GM19468 (cell line): ENCODE results near the gene MAP3K20.

Experiments used
- ATAC-seq: cut with Tn5 transposase; IDR thresholded peaks from one replicate; pipeline ENCODE4 v1.9.1; 2021; ENCODE audit warnings: mild to moderate bottlenecking, moderate library complexity, moderate number of reproducible peaks; ENCODE audit not compliant: unreplicated experiment; ENCODE audit errors: extremely low read depth

The MAP3K20 gene

DNA sequence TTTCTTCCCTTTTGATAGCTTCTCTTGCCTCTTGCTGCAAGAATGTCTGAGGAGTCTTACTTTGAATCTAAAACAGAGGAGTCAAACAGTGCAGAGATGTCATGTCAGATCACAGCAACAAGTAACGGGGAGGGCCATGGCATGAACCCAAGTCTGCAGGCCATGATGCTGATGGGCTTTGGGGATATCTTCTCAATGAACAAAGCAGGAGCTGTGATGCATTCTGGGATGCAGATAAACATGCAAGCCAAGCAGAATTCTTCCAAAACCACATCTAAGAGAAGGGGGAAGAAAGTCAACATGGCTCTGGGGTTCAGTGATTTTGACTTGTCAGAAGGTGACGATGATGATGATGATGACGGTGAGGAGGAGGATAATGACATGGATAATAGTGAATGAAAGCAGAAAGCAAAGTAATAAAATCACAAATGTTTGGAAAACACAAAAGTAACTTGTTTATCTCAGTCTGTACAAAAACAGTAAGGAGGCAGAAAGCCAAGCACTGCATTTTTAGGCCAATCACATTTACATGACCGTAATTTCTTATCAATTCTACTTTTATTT is 145.6 kb downstream of the MAP3K20 start:
- no peak for ATAC-seq

DNA sequence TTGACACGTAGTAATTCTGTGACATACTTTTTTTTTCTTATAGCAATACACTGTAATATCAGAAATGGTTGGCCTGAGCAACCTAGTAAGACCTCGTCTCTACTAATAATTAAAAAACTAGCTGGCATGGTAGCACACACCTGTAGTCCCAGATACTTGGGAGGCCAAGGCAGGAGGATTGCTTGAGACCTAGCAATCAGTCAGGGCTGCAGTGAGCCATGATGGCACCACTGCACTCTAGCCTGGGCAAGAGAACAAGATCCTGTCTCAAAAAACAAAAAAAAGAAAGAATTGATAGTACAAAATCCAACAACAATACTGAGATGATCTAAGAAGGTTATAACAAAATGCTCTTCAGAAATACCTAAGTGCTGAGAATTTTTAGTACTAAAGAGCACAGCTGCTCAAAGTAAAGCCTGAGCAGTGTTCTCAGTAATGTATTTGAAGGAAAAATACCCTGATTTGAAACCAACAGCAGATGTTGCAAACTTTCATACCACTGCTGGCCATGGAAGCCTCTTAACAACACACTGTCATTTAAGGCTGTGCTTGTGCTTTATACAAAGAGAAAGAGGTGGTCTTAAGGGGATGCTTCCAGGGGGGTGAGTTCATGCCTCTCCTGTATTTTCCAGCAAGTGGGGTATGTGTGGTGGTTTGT is 146.4 kb downstream of the MAP3K20 start:
- ATAC-seq: peak; percentile 67

DNA sequence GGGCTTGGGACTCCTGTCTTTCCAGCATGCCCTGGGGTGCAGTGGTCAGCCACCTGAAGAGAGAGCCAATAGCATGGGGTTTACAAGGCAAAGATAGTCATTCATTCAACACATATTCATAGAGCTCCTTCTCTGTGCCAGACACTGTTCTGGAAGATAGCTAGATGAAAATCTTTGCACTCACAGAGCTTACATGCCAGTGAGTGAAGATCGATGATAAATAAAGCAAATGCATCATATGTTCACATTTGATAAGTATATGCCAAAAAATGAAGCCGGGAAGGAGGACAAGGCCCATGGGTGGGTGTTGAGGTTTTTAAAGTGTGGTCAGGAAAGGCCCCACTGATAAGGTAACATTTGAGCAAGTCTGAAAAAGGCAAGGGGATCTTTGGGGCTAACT is 148.2 kb downstream of the MAP3K20 start:
- ATAC-seq: no peak

DNA sequence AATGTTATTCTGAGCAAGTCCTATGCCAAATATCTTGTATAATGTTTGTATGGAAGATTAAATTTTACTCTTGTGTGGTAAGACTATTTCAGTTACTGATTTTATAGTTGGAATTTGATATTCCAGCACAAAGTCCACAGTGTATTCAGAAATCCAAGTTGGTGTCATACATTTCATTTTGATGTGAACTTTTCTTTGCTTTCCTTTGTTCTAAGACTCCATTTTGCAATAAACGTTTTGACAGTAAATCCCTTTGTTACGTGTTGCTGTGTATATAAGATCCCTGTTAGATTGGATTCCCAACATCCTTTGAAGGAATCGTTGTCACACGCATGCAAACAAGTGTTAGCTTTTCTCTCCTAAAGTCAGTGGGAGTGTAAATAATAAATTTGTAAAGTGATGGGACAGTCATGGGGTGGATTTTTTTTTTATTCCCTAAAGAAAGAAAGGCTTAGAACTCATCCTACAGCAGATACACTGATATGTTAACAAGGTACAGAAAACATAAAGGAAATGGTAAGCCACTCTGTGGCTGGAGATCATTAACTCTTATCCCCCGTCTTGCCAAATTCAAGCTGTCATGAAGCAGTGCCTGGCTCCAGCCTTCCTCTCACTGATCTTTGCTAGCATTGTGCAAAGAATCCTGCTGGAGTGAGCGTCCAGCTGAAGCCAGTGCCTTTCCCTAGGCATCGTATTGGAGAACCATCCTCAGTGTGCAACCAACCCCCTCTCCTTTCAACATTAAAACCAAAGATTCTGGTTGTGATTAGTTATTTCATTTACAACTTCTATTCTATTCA is 151.5 kb downstream of the MAP3K20 start:
- no peak for ATAC-seq

DNA sequence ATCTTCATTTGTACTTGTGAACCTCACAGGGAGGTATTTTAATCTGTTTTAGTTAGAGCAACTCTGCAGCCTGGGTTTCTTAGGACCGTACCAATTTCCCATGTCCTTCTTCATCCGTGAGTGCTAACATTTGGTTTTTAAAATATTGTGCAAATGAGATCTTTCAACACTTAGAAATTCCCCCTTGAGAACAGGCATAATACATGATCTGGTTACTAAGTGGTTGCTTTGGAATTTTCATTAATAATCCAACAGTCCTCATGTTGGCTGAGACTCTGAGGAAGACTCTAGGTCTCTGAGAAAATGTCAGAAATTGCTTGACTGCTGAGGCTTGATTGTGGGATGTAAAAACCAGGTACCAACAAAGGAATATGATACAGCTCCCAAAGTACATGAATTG is 153.4 kb downstream of the MAP3K20 start:
- no peak for ATAC-seq

DNA sequence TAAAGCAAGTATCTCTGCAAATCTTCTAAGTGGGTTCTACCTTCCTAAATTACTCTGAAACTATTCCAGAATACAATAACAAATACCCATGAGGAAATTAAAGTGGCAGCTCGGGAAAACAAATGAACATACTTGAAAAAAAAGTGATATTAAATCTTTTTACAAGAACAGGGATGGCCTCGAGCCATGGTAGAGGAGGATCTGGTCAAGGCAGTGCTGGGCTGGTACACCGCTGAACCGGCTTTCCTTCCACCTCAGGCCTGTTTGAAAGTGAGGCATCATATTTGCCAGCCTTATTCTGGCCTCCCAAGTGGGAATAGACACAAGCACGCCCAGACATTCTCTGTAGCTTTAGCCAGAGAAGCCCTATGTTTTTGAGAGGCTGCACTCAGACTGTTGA is 154.5 kb downstream of the MAP3K20 start:
- ATAC-seq: no peak

DNA sequence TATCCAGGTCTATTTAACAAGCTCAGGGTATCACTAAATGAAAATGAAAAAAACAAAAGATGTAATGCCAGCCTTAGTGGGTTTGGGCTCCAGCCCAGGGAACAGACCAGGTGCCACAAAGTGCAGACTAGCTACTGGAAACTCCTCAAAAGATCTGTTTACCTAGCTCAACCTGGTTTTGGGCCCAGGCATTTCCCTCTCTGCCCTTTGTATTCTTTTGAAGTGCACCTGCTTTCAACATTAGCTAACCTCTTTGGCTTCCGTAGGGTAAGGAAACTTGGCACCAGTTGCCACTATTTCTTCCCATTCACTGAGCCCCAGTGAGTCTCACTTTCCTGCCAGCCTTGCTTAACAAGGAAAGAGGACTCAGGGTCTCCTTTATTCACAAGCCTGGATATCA is 155.4 kb downstream of the MAP3K20 start:
- no peak for ATAC-seq

DNA sequence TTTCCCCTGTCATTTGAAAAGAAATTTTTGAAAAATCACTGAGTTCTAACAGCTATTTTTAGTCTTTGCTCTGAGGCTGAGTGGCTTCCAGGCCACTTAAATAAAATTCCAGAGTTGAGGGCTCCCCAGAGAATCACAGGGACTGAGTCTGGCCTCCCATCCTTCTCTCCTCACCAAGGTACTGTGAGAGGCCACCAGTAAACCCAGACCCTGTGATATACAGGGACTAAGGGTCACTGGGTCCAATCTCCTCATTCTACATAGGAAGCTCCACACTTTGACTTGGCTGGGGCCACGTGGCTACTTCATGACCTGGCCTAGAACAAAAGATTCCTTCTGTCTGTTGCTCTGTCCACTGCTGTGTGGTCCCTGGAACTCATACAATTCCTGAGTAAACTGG is 155.8 kb downstream of the MAP3K20 start:
- no peak for ATAC-seq

DNA sequence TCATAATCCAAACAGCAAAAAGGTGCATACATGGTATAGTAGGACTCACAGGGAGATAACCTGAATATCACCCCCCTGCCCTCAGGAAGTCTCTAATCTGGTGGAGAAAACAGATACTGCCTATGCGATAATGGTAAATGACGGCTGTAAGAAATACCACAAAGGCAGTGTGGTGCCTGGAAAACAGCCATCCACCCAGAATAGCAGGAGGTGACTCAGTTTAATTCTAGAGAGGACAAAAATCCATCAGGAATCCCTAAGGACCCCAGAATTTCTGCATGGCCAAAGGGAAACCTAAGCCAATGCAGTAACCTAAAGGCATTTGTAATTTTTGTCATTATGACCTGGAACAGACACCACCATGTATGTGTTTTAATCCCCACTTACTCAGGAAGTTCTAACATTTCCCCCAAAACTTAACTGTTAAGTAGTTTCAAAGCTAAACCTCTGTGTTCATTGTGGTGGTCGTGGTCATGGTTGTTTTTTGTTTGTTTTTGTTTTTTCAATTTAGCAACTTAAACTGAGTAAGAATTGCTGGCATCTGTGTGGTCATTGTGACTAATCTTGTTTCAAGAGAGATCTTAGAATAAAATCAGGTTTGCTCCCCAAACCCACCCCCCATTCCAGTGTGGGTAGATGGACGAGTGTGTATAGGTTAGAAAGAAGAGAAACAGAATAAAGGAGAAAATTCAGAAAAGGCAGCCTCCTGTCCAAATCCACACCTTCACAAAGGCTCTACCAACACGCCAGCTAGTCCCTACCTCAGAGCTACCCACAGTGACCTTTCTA is 157.5 kb downstream of the MAP3K20 start:
- ATAC-seq: no peak

DNA sequence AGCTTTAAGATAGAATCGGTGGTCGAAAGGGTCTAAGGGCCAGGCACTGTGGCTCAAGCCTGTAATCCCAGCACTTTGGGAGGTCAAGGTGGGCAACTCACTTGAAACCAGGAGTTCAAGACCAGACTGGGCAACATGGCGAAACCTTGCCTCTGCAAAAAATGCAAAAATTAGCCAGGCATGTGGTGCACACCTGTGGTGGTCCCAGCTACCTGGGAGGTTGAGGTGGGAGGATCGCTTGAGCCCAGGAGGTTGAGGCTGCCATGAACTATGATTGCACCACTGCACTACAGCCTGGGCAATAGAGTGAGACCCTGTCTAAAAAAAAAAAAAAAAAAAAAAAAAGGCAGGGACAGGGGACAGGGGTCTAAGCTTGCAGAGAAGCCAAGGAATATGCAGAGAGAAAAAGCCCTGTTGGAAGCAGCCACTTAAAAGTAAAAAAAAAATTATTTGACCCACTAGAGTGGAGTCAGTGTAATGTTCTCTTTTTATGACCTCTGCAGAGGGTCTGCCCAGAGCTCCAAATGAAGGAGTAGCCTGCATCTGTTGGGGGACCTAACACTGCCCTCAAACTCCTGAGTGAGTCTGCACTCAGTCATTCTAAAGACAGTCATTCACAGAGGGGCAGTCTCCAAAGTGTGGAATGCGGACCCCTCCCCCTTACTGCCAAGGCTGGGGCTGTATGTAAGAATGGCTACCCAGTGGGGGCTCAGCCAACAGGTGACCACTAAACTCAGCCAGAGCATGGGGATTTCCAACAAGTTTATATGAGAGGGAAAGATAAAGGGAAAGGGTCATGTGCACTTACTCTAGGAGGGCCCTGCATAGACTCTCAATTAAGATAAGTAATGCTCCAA is 160.5 kb downstream of the MAP3K20 start:
- ATAC-seq: no peak

DNA sequence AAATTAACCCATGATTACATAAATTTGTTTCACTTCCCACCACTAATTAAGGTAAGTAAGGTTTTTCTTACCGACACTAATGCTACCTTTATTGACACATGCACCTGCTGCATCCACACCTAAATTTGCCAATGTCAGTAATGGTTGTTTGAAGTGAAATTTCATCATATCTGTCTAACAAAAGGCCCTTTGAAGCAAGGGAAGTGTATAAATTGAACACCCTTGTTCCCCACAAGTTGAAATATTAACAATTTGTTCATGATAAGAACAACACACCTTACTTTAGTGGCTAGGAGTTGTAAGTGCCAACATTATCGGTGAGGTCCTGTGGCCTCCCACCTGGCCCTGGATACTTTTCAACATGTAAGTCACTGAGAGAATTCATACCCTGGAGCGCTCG is 162.7 kb downstream of the MAP3K20 start:
- no peak for ATAC-seq

DNA sequence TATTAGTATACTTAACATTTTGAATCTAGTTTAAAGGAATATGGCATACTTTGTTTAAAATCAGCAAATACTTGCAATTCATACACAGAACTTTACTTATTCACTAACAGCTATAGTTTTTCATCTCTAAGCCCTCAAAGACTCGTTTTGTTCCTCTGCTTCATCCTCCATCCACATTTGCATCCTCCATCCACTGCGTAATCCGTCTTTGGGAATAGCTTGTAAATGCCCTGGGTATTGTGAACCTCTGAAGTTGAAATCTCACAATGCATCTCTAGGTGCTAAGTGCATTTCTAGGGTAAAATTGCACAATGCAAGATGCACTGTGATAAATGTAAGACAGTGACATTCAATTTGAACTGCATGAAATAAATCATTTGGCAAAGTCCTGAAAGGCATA is 163.2 kb downstream of the MAP3K20 start:
- no peak for ATAC-seq

DNA sequence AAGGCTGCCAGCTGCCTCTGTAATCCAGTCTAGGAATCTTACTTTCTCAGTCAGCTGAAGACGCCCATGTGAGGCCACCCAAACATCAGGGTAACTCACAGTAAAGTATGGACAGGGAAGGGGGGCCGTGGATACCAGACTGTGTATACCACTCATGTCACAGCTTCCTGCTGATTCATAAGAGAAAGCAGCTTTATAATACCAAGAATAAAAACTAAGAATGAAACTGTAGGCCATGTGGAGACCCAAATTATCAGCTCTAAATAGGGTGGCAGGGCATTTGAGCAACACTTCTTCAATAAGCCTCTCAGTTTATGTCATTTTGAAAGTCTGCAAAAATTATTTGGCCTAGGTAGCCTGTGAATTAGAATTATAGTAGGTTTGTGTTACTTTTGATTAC is 164.0 kb downstream of the MAP3K20 start:
- ATAC-seq: peak; percentile 74

DNA sequence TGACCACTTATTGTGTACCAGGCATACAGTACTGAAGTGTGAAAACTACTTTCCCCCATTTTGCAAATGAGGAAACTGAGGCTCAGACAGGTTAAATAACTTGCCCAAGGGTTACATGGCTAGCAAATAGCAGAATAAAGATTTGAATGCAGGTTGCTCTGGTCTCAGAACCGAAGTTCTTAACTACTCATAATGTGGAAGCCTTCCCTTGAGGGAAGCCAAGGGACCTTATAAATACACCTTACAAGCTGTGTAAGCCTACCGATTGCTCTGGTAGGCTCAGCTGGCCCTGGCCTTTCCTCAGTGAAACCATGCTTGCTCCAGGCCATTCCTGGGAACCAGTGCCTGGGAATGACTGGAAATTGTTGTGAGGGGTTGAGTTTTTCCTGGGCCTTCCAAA is 164.4 kb downstream of the MAP3K20 start:
- ATAC-seq: peak; percentile 18

DNA sequence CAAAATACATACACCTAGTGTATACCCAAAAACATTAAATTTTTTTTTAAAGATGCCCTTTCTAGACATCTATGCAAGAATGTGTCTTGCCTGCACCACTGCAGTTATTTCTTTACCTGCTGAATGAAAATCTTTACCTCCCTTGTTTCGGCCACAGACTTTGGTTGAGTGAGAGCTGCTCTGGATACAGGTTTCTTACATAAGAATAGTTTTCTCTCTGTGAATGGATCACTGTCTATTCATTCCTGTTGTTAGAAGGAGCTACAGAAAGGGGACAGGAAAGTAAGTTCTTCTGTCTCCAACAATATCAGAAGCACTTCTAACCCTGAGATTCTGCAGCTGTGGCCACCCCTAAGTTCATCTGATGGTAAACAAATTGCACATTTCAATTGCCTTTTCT is 166.0 kb downstream of the MAP3K20 start:
- no peak for ATAC-seq

DNA sequence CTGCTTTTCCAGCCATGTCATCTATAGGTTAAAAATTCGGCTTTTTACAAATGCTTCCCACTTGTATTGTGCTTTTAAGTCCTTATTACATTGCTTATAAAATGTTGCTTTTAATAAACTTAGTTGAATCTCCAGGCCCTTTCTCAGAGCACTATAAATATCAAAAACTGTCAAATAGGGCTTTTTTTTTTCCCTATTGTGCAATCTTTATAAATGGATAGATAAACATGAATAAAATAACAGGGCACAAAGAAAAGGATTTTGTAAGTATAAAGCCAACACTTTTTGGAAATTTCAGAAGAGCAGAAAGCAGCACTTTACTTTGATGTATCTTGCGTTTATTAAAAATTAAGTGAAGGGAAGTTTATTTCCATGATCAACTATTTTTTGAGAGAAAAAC is 171.5 kb downstream of the MAP3K20 start:
- no peak for ATAC-seq

DNA sequence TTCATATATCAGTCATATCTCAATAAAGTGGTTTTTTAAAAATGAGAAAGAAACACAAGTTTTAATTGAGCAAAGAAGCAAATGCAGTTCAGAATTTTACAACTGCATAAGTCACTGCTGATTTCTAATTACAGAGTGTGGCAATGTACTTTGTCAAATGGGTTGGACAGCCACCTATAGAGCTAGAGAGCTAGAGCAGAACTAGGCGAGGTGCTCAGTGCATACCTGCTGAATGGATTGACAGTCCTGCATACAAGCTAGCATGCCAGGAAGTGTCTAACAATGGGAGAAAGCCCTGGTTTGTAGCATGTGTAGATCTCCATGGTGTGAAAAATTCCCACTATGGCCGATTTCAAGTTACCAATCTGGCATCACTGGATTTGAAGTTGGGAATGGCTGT is 172.7 kb downstream of the MAP3K20 start:
- no peak for ATAC-seq

DNA sequence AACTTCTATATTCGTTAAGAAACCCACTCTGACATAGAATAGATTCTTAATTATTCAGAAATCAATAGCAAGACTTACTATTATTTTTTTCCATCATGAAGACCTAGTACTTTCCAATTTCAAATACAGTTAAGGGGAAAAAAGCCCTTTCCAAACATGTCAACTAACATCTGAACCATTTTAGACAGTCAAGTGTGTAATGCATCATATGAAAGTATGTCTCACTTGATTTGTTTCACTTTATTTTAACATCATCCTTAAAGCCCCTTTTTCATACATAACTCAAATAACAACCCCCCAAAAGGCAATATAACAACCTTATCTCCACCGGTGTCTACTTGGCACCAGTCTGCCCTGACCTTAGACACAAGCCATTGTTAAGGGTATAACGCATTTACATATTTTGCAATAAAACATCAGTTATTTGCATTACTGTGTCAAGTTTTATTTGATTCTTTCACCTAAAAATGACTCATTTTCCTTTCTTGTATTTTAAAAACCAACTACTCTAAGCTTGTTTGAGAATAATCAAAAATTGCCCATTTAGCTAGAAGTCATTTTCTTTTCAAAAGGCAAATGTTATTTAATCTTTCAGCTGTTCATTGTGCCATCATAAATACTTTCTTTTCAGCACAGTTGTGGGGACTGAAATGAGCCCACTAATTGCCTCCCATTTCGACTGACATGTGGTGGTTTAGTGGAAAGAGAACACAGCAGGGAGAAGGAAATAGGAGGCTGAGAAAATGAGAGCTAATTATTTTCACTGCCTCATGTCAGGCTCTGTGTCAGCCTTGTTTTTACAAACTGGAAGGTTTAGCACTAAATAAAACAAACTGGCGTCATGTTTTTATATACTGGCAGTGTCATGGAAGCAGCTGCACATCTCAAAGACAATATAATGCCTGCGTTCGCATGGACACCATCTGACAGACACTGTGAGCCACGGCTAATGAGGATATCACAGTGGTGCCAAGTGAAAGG is 174.3 kb downstream of the MAP3K20 start:
- no peak for ATAC-seq

DNA sequence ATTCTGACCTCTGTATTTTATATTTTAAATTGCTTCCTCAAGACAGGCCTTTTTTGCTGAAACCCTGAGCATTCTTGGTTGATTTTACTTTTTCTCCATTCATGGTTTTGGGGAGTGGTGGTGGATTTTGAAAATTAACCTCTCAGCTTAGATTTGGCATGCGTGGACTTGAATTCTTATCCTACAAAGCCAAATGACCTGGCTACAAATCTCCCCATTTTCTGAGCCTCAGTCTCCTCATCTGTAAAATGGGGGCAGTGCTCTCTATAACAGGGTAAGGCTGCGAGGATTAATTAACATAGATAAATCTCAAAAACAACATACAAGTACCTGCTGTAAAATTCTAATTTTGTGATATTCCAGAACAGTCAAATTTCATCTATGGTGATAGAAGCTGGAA is 175.6 kb downstream of the MAP3K20 start:
- no peak for ATAC-seq
